H1 (cell line): Measurements from ENCODE around the gene SYTL2. TPM values are rescaled to one million over a fixed set of nuclear protein-coding genes. Genes with fewer than 3 reads are reported as not detected.

Source experiments
- CTCF ChIA-PET: fragments of 300-600 bp; sonication (Branson Sonifier 250); formaldehyde crosslinking; loops from one replicate; lab custom pipeline; 2021; ENCODE audit not compliant: partially characterized antibody; lab: Charles Lee
- POLR2A ChIA-PET: fragments of 300-600 bp; sonication (Branson Sonifier 250); formaldehyde crosslinking; loops from one replicate; lab custom pipeline; 2021; ENCODE audit warnings: inconsistent platforms; ENCODE audit not compliant: partially characterized antibody; lab: Charles Lee
- DNase-seq, 2 experiments: peaks; one replicate each; pipeline versions ENCODE4 v3.0.0 to v3.0.0-alpha.2; 2010 to 2022; ENCODE audit warnings: low spot score in 2 of 2, low read depth in 1 of 2, mixed read lengths in 1 of 2
- FAIRE-seq: peaks from 2 replicates; lab custom pipeline; 2011; peaks lifted over from hg19 to GRCh38; lab: Jason Lieb, UNC
- H2AFZ ChIP-seq: 2 replicates; pipeline ENCODE4 v1.8.1; 2012; ENCODE audit warnings: low read length, inconsistent platforms
- H2AK5ac ChIP-seq: 2 replicates; pipeline ENCODE4 v1.6.1; 2013; ENCODE audit warnings: low read depth, low read length
- H2BK120ac ChIP-seq: replicated peaks from 2 replicates; pipeline ENCODE3; 2013; ENCODE audit warnings: low read depth, low read length, inconsistent platforms
- H2BK12ac ChIP-seq: 2 replicates; pipeline ENCODE4 v1.6.1; 2013; ENCODE audit warnings: low read depth, low read length
- H2BK15ac ChIP-seq: 2 replicates; pipeline ENCODE4 v1.6.1; 2013; ENCODE audit warnings: low read length
- H2BK20ac ChIP-seq: 2 replicates; pipeline ENCODE4 v1.6.1; 2013; ENCODE audit warnings: low read length
- H2BK5ac ChIP-seq: 2 replicates; pipeline ENCODE4 v1.6.1; 2013; ENCODE audit warnings: low read depth, low read length
- H3K14ac ChIP-seq: 2 replicates; pipeline ENCODE4 v1.6.1; 2013; ENCODE audit warnings: inconsistent platforms; ENCODE audit not compliant: insufficient read length
- H3K18ac ChIP-seq: 2 replicates; pipeline ENCODE4 v1.6.1; 2013; ENCODE audit warnings: low read length; ENCODE audit errors: extremely low read depth
- H3K23ac ChIP-seq: 2 replicates; pipeline ENCODE4 v1.6.1; 2013; ENCODE audit warnings: inconsistent platforms; ENCODE audit not compliant: insufficient read length
- H3K23me2 ChIP-seq: 2 replicates; pipeline ENCODE4 v1.6.1; 2013; ENCODE audit warnings: low read depth, low read length
- H3K27ac ChIP-seq: 2 replicates; pipeline ENCODE4 v1.6.1; 2011; ENCODE audit warnings: low read depth, low read length, inconsistent platforms
- H3K27me3 ChIP-seq, 4 experiments: replicated peaks in 1 of 4; 1 replicate in 1 of 4; 2 replicates in 3 of 4; pipeline versions ENCODE4 v1.6.1 to v1.8.1; 2011 to 2013; ENCODE audit warnings: low read length in 3 of 4, mild to moderate bottlenecking in 3 of 4, inconsistent platforms in 2 of 4, mixed read lengths in 2 of 4, moderate library complexity in 1 of 4; ENCODE audit not compliant: control insufficient read depth in 3 of 4, insufficient read depth in 3 of 4; ENCODE audit errors: extremely low read depth in 1 of 4
- H3K36me3 ChIP-seq, 4 experiments: 2 replicates each; pipeline versions ENCODE4 v1.6.1 to v1.8.1; 2011 to 2013; ENCODE audit warnings: mild to moderate bottlenecking in 4 of 4, low read length in 3 of 4, moderate library complexity in 2 of 4, control low read depth in 1 of 4, inconsistent platforms in 1 of 4; ENCODE audit not compliant: insufficient read depth in 4 of 4, control insufficient read depth in 2 of 4
- H3K4ac ChIP-seq: replicated peaks from 2 replicates; pipeline ENCODE3; 2013; ENCODE audit warnings: low read length, low read depth, mixed read lengths, inconsistent platforms; ENCODE audit not compliant: insufficient read length
- H3K4me1 ChIP-seq, 4 experiments: replicated peaks in 1 of 4; 1 replicate in 1 of 4; 2 replicates in 3 of 4; pipeline versions ENCODE4 v1.6.1 to v1.8.1; 2011 to 2013; ENCODE audit warnings: low read length in 3 of 4, inconsistent platforms in 2 of 4, mixed read lengths in 1 of 4; ENCODE audit not compliant: insufficient read depth in 4 of 4, control insufficient read depth in 3 of 4
- H3K4me2 ChIP-seq, 2 experiments: 2 replicates each; pipeline versions ENCODE4 v1.6.1 to v1.8.1; 2011 to 2013; ENCODE audit warnings: low read depth in 2 of 2, low read length in 2 of 2, control low read depth in 1 of 2, inconsistent platforms in 1 of 2, mild to moderate bottlenecking in 1 of 2; ENCODE audit not compliant: insufficient read depth in 1 of 2
- H3K4me3 ChIP-seq, 4 experiments: fragments of 200-600, 300-600 bp in 1 of 4; sonication (generic), shearing (Covaris generic), sonication (Bioruptor Twin) in 1 of 4; 2 replicates each; pipeline versions ENCODE4 v1.5.1 to v1.8.1; 2011 to 2016; ENCODE audit warnings: low read length in 4 of 4, low read depth in 3 of 4, control low read depth in 2 of 4, inconsistent platforms in 2 of 4, mild to moderate bottlenecking in 2 of 4, mixed read lengths in 1 of 4, moderate library complexity in 1 of 4; ENCODE audit not compliant: insufficient read depth in 2 of 4; ENCODE audit errors: extremely low read depth in 1 of 4
- H3K56ac ChIP-seq: replicated peaks from 2 replicates; pipeline ENCODE3; 2013; ENCODE audit warnings: low read depth, mild to moderate bottlenecking, mixed read lengths, low read length, inconsistent platforms; ENCODE audit not compliant: insufficient read length
- H3K79me1 ChIP-seq: 2 replicates; pipeline ENCODE4 v1.6.1; 2013; ENCODE audit warnings: low read depth, low read length, control low read depth
- H3K79me2 ChIP-seq, 2 experiments: 2 replicates each; pipeline versions ENCODE4 v1.6.1 to v1.8.1; 2012 to 2013; ENCODE audit warnings: low read length in 2 of 2, mild to moderate bottlenecking in 2 of 2, inconsistent platforms in 1 of 2; ENCODE audit not compliant: insufficient read depth in 2 of 2, control insufficient read depth in 1 of 2
- H3K9ac ChIP-seq, 4 experiments: replicated peaks in 1 of 4; 1 replicate in 1 of 4; 2 replicates in 3 of 4; pipeline versions ENCODE4 v1.6.1 to v1.8.1; 2011 to 2013; ENCODE audit warnings: low read depth in 3 of 4, low read length in 3 of 4, control low read depth in 2 of 4, mild to moderate bottlenecking in 2 of 4, moderate library complexity in 2 of 4, inconsistent platforms in 1 of 4; ENCODE audit errors: extremely low read depth in 1 of 4
- H3K9me3 ChIP-seq, 2 experiments: 2 replicates each; pipeline versions ENCODE4 v1.6.1 to v1.8.1; 2012 to 2013; ENCODE audit warnings: mild to moderate bottlenecking in 2 of 2, moderate library complexity in 2 of 2, control low read depth in 1 of 2, inconsistent platforms in 1 of 2, low read depth in 1 of 2, low read length in 1 of 2, mixed read lengths in 1 of 2; ENCODE audit not compliant: insufficient read depth in 2 of 2
- H4K20me1 ChIP-seq, 2 experiments: replicated peaks in 1 of 2; 2 replicates each; pipeline versions ENCODE3 to v1.8.1; 2011 to 2013; ENCODE audit warnings: inconsistent platforms in 2 of 2, low read length in 2 of 2, mild to moderate bottlenecking in 1 of 2; ENCODE audit not compliant: insufficient read depth in 2 of 2, control insufficient read depth in 1 of 2
- H4K5ac ChIP-seq: 2 replicates; pipeline ENCODE4 v1.6.1; 2013; ENCODE audit warnings: low read length, low read depth, mixed read lengths, inconsistent platforms; ENCODE audit not compliant: insufficient read length
- H4K8ac ChIP-seq: 2 replicates; pipeline ENCODE4 v1.8.0; 2013; ENCODE audit warnings: mild to moderate bottlenecking, moderate library complexity, low read length, inconsistent platforms; ENCODE audit not compliant: insufficient read depth; ENCODE audit errors: extremely low read depth
- H4K91ac ChIP-seq: replicated peaks from 2 replicates; pipeline ENCODE3; 2013; ENCODE audit warnings: low read length, mixed read lengths, inconsistent platforms; ENCODE audit not compliant: insufficient read length
- BACH1 ChIP-seq: IDR thresholded peaks from 2 replicates; pipeline ENCODE4 v1.6.1; 2012; ENCODE audit warnings: low read length, improper control_type of control experiment
- BRCA1 ChIP-seq: IDR thresholded peaks from 2 replicates; pipeline ENCODE4 v1.6.1; 2012; ENCODE audit warnings: low read depth, low read length, improper control_type of control experiment
- CEBPB ChIP-seq: IDR thresholded peaks from 2 replicates; pipeline ENCODE4 v1.6.1; 2012; ENCODE audit warnings: low read depth, low read length
- CREB1 ChIP-seq: IDR thresholded peaks from 2 replicates; pipeline ENCODE4 v1.6.1; 2012; ENCODE audit warnings: inconsistent platforms
- EP300 ChIP-seq, 2 experiments: IDR thresholded peaks; 1 replicate in 1 of 2; 2 replicates in 1 of 2; pipeline ENCODE4 v1.6.1; 2011 to 2012; ENCODE audit warnings: low read depth in 2 of 2, low read length in 2 of 2, mild to moderate bottlenecking in 2 of 2, borderline replicate concordance in 1 of 2, inconsistent platforms in 1 of 2, moderate library complexity in 1 of 2
- GTF2F1 ChIP-seq: IDR thresholded peaks from 2 replicates; pipeline ENCODE4 v1.6.1; 2012; ENCODE audit warnings: low read depth, low read length, improper control_type of control experiment, borderline replicate concordance
- JUN ChIP-seq: IDR thresholded peaks from 2 replicates; pipeline ENCODE4 v1.6.1; 2011; ENCODE audit warnings: low read depth, mild to moderate bottlenecking, improper control_type of control experiment, low read length
- KDM1A ChIP-seq: fragments of 200-600, 300-600 bp; sonication (generic); IDR thresholded peaks from 2 replicates; pipeline ENCODE4 v1.7.1; 2016; ENCODE audit warnings: mild to moderate bottlenecking, low read length, borderline replicate concordance
- KDM4A ChIP-seq: IDR thresholded peaks from one replicate; pipeline ENCODE4 v1.7.1; 2012; ENCODE audit warnings: low read depth, mild to moderate bottlenecking, moderate library complexity, low read length, inconsistent platforms; ENCODE audit not compliant: severe bottlenecking
- POLR2AphosphoS5 ChIP-seq: IDR thresholded peaks from 2 replicates; pipeline ENCODE4 v1.6.1; 2011; ENCODE audit warnings: low read depth, low read length
- SP1 ChIP-seq: IDR thresholded peaks from 2 replicates; pipeline ENCODE4 v1.6.1; 2011; ENCODE audit warnings: low read depth, low read length
- SP2 ChIP-seq: IDR thresholded peaks from 2 replicates; pipeline ENCODE4 v1.6.1; 2012; ENCODE audit warnings: mild to moderate bottlenecking, low read length, inconsistent platforms
- SRF ChIP-seq: IDR thresholded peaks from 2 replicates; pipeline ENCODE4 v1.6.1; 2011; ENCODE audit warnings: mild to moderate bottlenecking, low read depth, low read length, moderate library complexity
- TCF12 ChIP-seq: IDR thresholded peaks from 2 replicates; pipeline ENCODE4 v1.6.1; 2011; ENCODE audit warnings: low read depth, mild to moderate bottlenecking, low read length
- YY1 ChIP-seq: IDR thresholded peaks from 2 replicates; pipeline ENCODE4 v1.6.1; 2011; ENCODE audit warnings: low read depth, mild to moderate bottlenecking, low read length
- WGBS, 2 experiments: shearing (Covaris generic) in 1 of 2; methylation state at CpG; one replicate each; pipeline versions ENCODE4 v1.1.6 to v1.1.7; 2013 to 2015; ENCODE audit warnings: low lambda C conversion rate in 2 of 2, mixed read lengths in 2 of 2, inconsistent platforms in 1 of 2, low coverage in 1 of 2, missing lambda C conversion rate in 1 of 2; ENCODE audit not compliant: insufficient replicate concordance in 2 of 2, insufficient coverage in 1 of 2, insufficient read length in 1 of 2; ENCODE audit errors: extremely low coverage in 1 of 2, missing lambda C conversion rate in 1 of 2; 5-methylcytosine and 5-hydroxymethylcytosine counted together
- polyA plus RNA-seq, 7 experiments: library from polyadenylated mRNA; depleted of rRNA in 3 of 7; stranded (reverse) in 5 of 7; unstranded in 2 of 7; fragments of >200 nt in 5 of 7; fragments of 200-250 nt in 2 of 7; gene quantifications; 1 replicate in 5 of 7; 2 replicates in 1 of 7; 4 replicates in 1 of 7; pipeline versions ENCODE4 v1.2.1 to v1.2.3, GENCODE V29; 2011 to 2013; ENCODE audit warnings: missing spikeins in 2 of 7, mixed read lengths in 2 of 7
- total RNA-seq: library from RNA; stranded (reverse); fragmentation: NEBNext Ultra II Directional; extraction: Animal tissue kit (Norgen Biotek cat#: 25700); gene quantifications from 2 replicates; pipeline ENCODE4 v1.2.1, GENCODE V29; 2021

SYTL2 gene
- total and polyA plus RNA-seq, 2 of the 8 experiments (the other 6 are each of a cell fraction or from before 2014, with no cell fraction given), result 1.3 to 9.1 TPM

- WGBS, 2 experiments, result 95% methylated on average over 4 of the region's 4 CpGs; no CpG with 5 or more reads in 1 of the 2 experiments
- no peak overlapping the region for H3K23ac ChIP-seq
- no peaks in the 10 kb centered on the region for H3K79me2 ChIP-seq
- no peak overlapping the region for H2BK20ac ChIP-seq
- no peak overlapping the region for H2BK5ac ChIP-seq
- H3K23me2 ChIP-seq, result no peaks in the 10 kb centered on the region
- no peak overlapping the region for H2AK5ac ChIP-seq
- DNase-seq, result no peak
- H4K8ac ChIP-seq, result no peak overlapping the region
- no peak overlapping the region for H3K4me2 ChIP-seq
- no peaks in the 10 kb centered on the region for H3K27me3 ChIP-seq
- H3K18ac ChIP-seq, result no peak overlapping the region
- H3K79me1 ChIP-seq, result no peaks in the 10 kb centered on the region
- no peak overlapping the region for H3K14ac ChIP-seq
- no peaks in the 10 kb centered on the region for H4K20me1 ChIP-seq
- no peak overlapping the region for H3K27ac ChIP-seq
- ChIA-PET POLR2A (interaction anchor here (0.8 kb wide), 1 partner anchor 14 kb away, joined by 3 read pairs; no protein-coding TSS in a partner anchor), CTCF (interaction anchor here (1.0 to 2.3 kb wide), 2 partner anchors 14 to 22 kb away, joined by 5 to 6 read pairs; partner anchors contain the start of gene SYTL2)
- no peak for FAIRE-seq
- no peak overlapping the region for H2BK120ac ChIP-seq
- H4K91ac ChIP-seq, result no peak overlapping the region
- H3K36me3 ChIP-seq, result no peaks in the 10 kb centered on the region
- H3K4ac ChIP-seq, result no peak overlapping the region
- no peak overlapping the region for H3K56ac ChIP-seq
- H3K4me3 ChIP-seq, result no peak overlapping the region
- H3K4me1 ChIP-seq, result no peaks in the 10 kb centered on the region
- no peaks in the 10 kb centered on the region for H3K9me3 ChIP-seq
- no peak overlapping the region for H4K5ac ChIP-seq
- no peak overlapping the region for H2BK12ac ChIP-seq
- no peak overlapping the region for H3K9ac ChIP-seq
- no peak overlapping the region for H2BK15ac ChIP-seq
- H2AFZ ChIP-seq, result no peak overlapping the region
- no peak for TF ChIP-seq EP300 (IDR thresholded peaks at IDR 0.05; ENCODE audit: borderline replicate concordance in 1 of 2, low read depth in 2 of 2, low read length in 2 of 2)
- no peak for TF ChIP-seq YY1
- TF ChIP-seq SRF, result no peak
- TF ChIP-seq SP2, result no peak
- no peak for TF ChIP-seq CEBPB
- no peak for TF ChIP-seq KDM4A
- no peak for TF ChIP-seq POLR2AphosphoS5
- TF ChIP-seq GTF2F1, result no peak
- TF ChIP-seq KDM1A, result no peak
- no peak for TF ChIP-seq CREB1
- no peak for TF ChIP-seq BACH1
- no peak for TF ChIP-seq TCF12
- no peak for TF ChIP-seq JUN
- TF ChIP-seq BRCA1, result no peak
- TF ChIP-seq SP1, result no peak
These were observed 15.0 kb downstream of the SYTL2 start for GRCh38 chr11:85795712-85796487.
